Transverse colon (tissue), 4 donors: ENCODE measurements around the gene MYRIP. TPM values are rescaled to one million over a fixed set of nuclear protein-coding genes. Genes with fewer than 3 reads are reported as not detected.

ENCODE experiments used
- DNase-seq: peaks from one replicate; pipeline ENCODE4 v3.0.0-alpha.2; 2019
- H3K27ac ChIP-seq, 4 donors: fragments of 200-600 bp; sonication (generic); 2 replicates each; pipeline ENCODE4 v1.5.1; 2016 to 2018; ENCODE audit warnings: inconsistent platforms in 4 of 4
- H3K27me3 ChIP-seq: fragments of 200-600 bp; sonication (generic); 2 replicates; pipeline ENCODE4 v1.5.1; 2017; ENCODE audit warnings: inconsistent platforms
- H3K36me3 ChIP-seq, 4 donors: fragments of 200-600 bp; sonication (generic); 2 replicates each; pipeline ENCODE4 v1.5.1; 2017 to 2019; ENCODE audit warnings: inconsistent platforms in 4 of 4
- H3K4me1 ChIP-seq, 4 donors: fragments of 200-600 bp; sonication (generic); 2 replicates each; pipeline ENCODE4 v1.5.1; 2017 to 2020; ENCODE audit warnings: inconsistent platforms in 4 of 4
- H3K4me3 ChIP-seq, 4 donors: fragments of 200-600 bp; sonication (generic); 1 replicate in 1 of 4; 2 replicates in 3 of 4; pipeline versions ENCODE4 v1.5.1 to v1.6.1; 2017 to 2019; ENCODE audit warnings: inconsistent platforms in 4 of 4
- H3K9me3 ChIP-seq, 2 donors: fragments of 200-600 bp; sonication (generic); 2 replicates each; pipeline ENCODE4 v1.5.1; 2017 to 2019; ENCODE audit warnings: inconsistent platforms in 2 of 2
- CTCF ChIP-seq, 5 experiments: fragments of 200-600 bp in 3 of 5; fragments of 450-650 bp in 2 of 5; sonication (generic) in 3 of 5; IDR thresholded peaks; 1 replicate in 2 of 5; 2 replicates in 3 of 5; pipeline ENCODE4 v1.5.1; 2016 to 2017; ENCODE audit warnings: antibody characterized with exemption in 5 of 5, inconsistent platforms in 3 of 5, mild to moderate bottlenecking in 2 of 5, moderate library complexity in 1 of 5
- EP300 ChIP-seq: sonication (generic); formaldehyde crosslinking; IDR thresholded peaks from one replicate; pipeline ENCODE4 v1.6.1; 2017; ENCODE audit warnings: antibody characterized with exemption, low read depth
- POLR2A ChIP-seq: fragments of 450-650 bp; IDR thresholded peaks from one replicate; pipeline ENCODE4 v1.6.1; 2016; ENCODE audit warnings: antibody characterized with exemption, mild to moderate bottlenecking, moderate library complexity
- POLR2AphosphoS5 ChIP-seq, 3 donors: sonication (generic); formaldehyde crosslinking; IDR thresholded peaks; one replicate each; pipeline ENCODE4 v1.6.1; 2016; ENCODE audit warnings: antibody characterized with exemption in 3 of 3
- WGBS, 2 donors: methylation state at CpG; one replicate each; pipeline ENCODE4 v1.1.5; 2018; ENCODE audit warnings: low coverage in 1 of 2; 5-methylcytosine and 5-hydroxymethylcytosine counted together
- in situ Hi-C, 4 donors: fragments of 200-750 bp; cut with MboI; loops; one replicate each; pipeline versions ENCODE4 v1.15.0 to v1.15.1; 2017; ENCODE audit warnings: low sequenced_read_pairs in 3 of 4, low pct_ligation_motif_present in 1 of 4, low pct_unique_long_range_greater_than_20kb in 1 of 4
- intact Hi-C: fragments of 100-400 bp; cut with DNase I; formaldehyde crosslinking; loops from one replicate; pipeline ENCODE4 v1.15.1; 2023; ENCODE audit warnings: low total_unique reads
- total RNA-seq, 4 donors: library from RNA; depleted of rRNA; stranded (reverse); fragments of >200 nt; gene quantifications; one replicate each; pipeline ENCODE4 v1.1.0, GENCODE V29; 2016

Gene MYRIP
- total RNA-seq, 4 donors from 2014 or later = 2.6 to 19.7 (median 5.4) TPM

GRCh38 chr3:40304352-40304751 is 494.9 kb downstream of the MYRIP start:
- Histone ChIP-seq H3K36me3 (no peaks in the 10 kb centered on the region), H3K9me3 (no peaks in the 10 kb centered on the region), H3K27me3 (no peaks in the 10 kb centered on the region), H3K4me3 (no peak overlapping the region), H3K4me1 (peaks cover 0 to 7% (median 3%) of the 10 kb centered on the region in 4 donors), H3K27ac (no peak overlapping the region)
- intact Hi-C loops = loop anchor here (5.0 kb wide), 1 partner anchor 1102 kb away; no protein-coding TSS in a partner anchor
- TF ChIP-seq EP300 (no peak), CTCF (IDR thresholded peaks at IDR 0.05) (no peak), POLR2A (no peak), POLR2AphosphoS5 (IDR thresholded peaks at IDR 0.05) (no peak)
- WGBS, 2 donors = 95% methylated on average over 2 of the region's 2 CpGs; no CpG with 5 or more reads in 1 of the 2 donors
- no peak for DNase-seq
- in situ Hi-C loops = loop anchor here in 1 of 4 donors (25.0 kb wide), 1 partner anchor 892 kb away; the partner anchor contains the start of gene RPSA

- no peaks in the 10 kb centered on the region for H3K9me3 ChIP-seq
- no peaks in the 10 kb centered on the region for H3K27me3 ChIP-seq
- intact Hi-C loops (no loop called here), in situ Hi-C loops (loop anchor here in 1 of 4 donors (25.0 kb wide), 1 partner anchor 894 kb away; the partner anchor contains the start of gene RPSA)
- DNase-seq = no peak
- TF ChIP-seq CTCF (IDR thresholded peaks at IDR 0.05) = no peak
- TF ChIP-seq POLR2AphosphoS5 (IDR thresholded peaks at IDR 0.05) = no peak
- TF ChIP-seq POLR2A = no peak
- no peak for TF ChIP-seq EP300
- H3K4me1 ChIP-seq = peaks cover 0 to 17% (median 12%) of the 10 kb centered on the region in 4 donors
- no peak overlapping the region for H3K4me3 ChIP-seq
- no peaks in the 10 kb centered on the region for H3K36me3 ChIP-seq
- WGBS, 2 donors = 91 to 100% methylated on average over 2 to 3 of the region's 3 CpGs
- no peak overlapping the region for H3K27ac ChIP-seq
Measured at GRCh38 chr3:40306336-40306735, 496.9 kb downstream of the MYRIP start.

GRCh38 chr3:40307176-40307575 is 497.8 kb downstream of the MYRIP start:
- intact Hi-C loops = no loop called here
- Histone ChIP-seq H3K4me1 (peaks cover 0 to 25% (median 16%) of the 10 kb centered on the region in 4 donors), H3K4me3 (no peak overlapping the region), H3K27ac (no peak overlapping the region), H3K27me3 (no peaks in the 10 kb centered on the region), H3K9me3 (no peaks in the 10 kb centered on the region), H3K36me3 (peaks cover 0 to under 1% (median 0%) of the 10 kb centered on the region in 4 donors)
- no peak for TF ChIP-seq POLR2A
- no peak for TF ChIP-seq EP300
- no peak for TF ChIP-seq CTCF (IDR thresholded peaks at IDR 0.05)
- no peak for TF ChIP-seq POLR2AphosphoS5 (IDR thresholded peaks at IDR 0.05)
- 90 to 100% methylated on average over 1 of the region's 1 CpG for WGBS, 2 donors
- in situ Hi-C loops = loop anchor here in 1 of 4 donors (25.0 kb wide), 1 partner anchor 895 kb away; the partner anchor contains the start of gene RPSA
- DNase-seq = no peak

- 29 to 97% methylated on average over 4 to 20 of the region's 20 CpGs for WGBS, 2 donors
- Histone ChIP-seq H3K9me3 (no peaks in the 10 kb centered on the region), H3K27me3 (no peaks in the 10 kb centered on the region), H3K4me3 (peak overlapping the region; percentile 10 to 100 (median 96)), H3K27ac (peak overlapping the region; percentile 96 to 100 (median 98)), H3K4me1 (peaks cover 0 to 41% (median 16%) of the 10 kb centered on the region in 4 donors), H3K36me3 (peaks cover 0 to 7% (median 0%) of the 10 kb centered on the region in 4 donors)
- in situ Hi-C loops = loop anchor here in 1 of 4 donors (25.0 kb wide), 1 partner anchor 897 kb away; the partner anchor contains the start of gene RPSA
- DNase-seq = no peak
- TF ChIP-seq EP300 (no peak), POLR2AphosphoS5 (IDR thresholded peaks at IDR 0.05) (no peak), CTCF (IDR thresholded peaks at IDR 0.05) (no peak), POLR2A (no peak)
- intact Hi-C loops = no loop called here
Measured at GRCh38 chr3:40308725-40309417, 499.5 kb downstream of the MYRIP start.
